Measurements from ENCODE around the gene FRRS1L.

DNA sequence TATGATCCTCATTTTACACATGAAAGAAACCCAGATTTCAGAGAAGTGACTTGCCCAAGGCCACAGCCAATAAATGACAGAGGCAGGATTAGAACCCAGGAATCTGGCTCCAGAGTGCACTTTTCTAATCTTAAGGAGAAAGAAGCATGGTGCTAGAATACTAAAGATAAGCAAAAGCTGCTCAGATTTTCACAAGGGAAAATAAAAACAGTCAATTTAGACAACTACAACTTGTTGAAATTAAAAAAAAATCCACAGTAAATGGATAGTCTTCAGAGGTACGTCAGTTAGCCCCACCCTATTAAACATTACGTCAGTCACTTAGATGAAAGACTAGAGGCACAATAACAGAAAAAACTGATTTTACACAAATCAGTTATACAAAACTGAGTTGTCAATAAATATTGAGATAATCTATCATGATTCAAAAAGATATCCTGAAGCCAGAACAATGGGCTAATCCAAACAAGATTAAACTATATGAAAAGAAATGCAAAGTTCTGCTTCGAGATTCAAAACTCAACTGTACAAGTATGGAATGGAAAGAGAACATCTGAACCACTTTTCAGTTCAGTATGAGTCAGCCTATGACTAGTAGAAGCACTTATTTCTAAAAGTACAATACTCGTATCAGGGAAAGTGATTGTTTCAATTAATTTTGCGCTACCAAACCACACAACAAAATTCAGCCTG is 56.6 kb downstream of the FRRS1L start:
- TF ChIP-seq, protein P1, sequence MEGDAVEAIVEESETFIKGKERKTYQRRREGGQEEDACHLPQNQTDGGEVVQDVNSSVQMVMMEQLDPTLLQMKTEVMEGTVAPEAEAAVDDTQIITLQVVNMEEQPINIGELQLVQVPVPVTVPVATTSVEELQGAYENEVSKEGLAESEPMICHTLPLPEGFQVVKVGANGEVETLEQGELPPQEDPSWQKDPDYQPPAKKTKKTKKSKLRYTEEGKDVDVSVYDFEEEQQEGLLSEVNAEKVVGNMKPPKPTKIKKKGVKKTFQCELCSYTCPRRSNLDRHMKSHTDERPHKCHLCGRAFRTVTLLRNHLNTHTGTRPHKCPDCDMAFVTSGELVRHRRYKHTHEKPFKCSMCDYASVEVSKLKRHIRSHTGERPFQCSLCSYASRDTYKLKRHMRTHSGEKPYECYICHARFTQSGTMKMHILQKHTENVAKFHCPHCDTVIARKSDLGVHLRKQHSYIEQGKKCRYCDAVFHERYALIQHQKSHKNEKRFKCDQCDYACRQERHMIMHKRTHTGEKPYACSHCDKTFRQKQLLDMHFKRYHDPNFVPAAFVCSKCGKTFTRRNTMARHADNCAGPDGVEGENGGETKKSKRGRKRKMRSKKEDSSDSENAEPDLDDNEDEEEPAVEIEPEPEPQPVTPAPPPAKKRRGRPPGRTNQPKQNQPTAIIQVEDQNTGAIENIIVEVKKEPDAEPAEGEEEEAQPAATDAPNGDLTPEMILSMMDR (IDR thresholded peaks at IDR 0.05; ENCODE audit: low read depth, low read length, missing input control) = no peak
- TF ChIP-seq, protein P2, sequence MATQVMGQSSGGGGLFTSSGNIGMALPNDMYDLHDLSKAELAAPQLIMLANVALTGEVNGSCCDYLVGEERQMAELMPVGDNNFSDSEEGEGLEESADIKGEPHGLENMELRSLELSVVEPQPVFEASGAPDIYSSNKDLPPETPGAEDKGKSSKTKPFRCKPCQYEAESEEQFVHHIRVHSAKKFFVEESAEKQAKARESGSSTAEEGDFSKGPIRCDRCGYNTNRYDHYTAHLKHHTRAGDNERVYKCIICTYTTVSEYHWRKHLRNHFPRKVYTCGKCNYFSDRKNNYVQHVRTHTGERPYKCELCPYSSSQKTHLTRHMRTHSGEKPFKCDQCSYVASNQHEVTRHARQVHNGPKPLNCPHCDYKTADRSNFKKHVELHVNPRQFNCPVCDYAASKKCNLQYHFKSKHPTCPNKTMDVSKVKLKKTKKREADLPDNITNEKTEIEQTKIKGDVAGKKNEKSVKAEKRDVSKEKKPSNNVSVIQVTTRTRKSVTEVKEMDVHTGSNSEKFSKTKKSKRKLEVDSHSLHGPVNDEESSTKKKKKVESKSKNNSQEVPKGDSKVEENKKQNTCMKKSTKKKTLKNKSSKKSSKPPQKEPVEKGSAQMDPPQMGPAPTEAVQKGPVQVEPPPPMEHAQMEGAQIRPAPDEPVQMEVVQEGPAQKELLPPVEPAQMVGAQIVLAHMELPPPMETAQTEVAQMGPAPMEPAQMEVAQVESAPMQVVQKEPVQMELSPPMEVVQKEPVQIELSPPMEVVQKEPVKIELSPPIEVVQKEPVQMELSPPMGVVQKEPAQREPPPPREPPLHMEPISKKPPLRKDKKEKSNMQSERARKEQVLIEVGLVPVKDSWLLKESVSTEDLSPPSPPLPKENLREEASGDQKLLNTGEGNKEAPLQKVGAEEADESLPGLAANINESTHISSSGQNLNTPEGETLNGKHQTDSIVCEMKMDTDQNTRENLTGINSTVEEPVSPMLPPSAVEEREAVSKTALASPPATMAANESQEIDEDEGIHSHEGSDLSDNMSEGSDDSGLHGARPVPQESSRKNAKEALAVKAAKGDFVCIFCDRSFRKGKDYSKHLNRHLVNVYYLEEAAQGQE (IDR thresholded peaks at IDR 0.05) = no peak
- TF ChIP-seq GABPA (IDR thresholded peaks at IDR 0.05 in 1 of 2, conservative IDR thresholded peaks at IDR 0.05 in 1 of 2) (no peak), RAD21 (IDR thresholded peaks at IDR 0.05) (no peak), TAF1 (conservative IDR thresholded peaks at IDR 0.05) (no peak), EGR1 (IDR thresholded peaks at IDR 0.05; ENCODE audit: low read depth in 2 of 2) (no peak), FOXA1 (IDR thresholded peaks at IDR 0.05) (no peak), JUND (IDR thresholded peaks at IDR 0.05) (no peak), YY1 (IDR thresholded peaks at IDR 0.05) (no peak), SP1 (IDR thresholded peaks at IDR 0.05) (no peak)
- TF ChIP-seq, protein P3, sequence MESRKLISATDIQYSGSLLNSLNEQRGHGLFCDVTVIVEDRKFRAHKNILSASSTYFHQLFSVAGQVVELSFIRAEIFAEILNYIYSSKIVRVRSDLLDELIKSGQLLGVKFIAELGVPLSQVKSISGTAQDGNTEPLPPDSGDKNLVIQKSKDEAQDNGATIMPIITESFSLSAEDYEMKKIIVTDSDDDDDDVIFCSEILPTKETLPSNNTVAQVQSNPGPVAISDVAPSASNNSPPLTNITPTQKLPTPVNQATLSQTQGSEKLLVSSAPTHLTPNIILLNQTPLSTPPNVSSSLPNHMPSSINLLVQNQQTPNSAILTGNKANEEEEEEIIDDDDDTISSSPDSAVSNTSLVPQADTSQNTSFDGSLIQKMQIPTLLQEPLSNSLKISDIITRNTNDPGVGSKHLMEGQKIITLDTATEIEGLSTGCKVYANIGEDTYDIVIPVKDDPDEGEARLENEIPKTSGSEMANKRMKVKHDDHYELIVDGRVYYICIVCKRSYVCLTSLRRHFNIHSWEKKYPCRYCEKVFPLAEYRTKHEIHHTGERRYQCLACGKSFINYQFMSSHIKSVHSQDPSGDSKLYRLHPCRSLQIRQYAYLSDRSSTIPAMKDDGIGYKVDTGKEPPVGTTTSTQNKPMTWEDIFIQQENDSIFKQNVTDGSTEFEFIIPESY (IDR thresholded peaks at IDR 0.05) = no peak
- TF ChIP-seq, protein P4, sequence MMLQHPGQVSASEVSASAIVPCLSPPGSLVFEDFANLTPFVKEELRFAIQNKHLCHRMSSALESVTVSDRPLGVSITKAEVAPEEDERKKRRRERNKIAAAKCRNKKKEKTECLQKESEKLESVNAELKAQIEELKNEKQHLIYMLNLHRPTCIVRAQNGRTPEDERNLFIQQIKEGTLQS (IDR thresholded peaks at IDR 0.05) = no peak

All from liver (tissue), 3 donors.